ENCODE data around the gene AIRE.

GRCh38 chr21:44334329-44335030 lies 48.8 kb downstream of the AIRE start:
- TF ChIP-seq, protein P1, sequence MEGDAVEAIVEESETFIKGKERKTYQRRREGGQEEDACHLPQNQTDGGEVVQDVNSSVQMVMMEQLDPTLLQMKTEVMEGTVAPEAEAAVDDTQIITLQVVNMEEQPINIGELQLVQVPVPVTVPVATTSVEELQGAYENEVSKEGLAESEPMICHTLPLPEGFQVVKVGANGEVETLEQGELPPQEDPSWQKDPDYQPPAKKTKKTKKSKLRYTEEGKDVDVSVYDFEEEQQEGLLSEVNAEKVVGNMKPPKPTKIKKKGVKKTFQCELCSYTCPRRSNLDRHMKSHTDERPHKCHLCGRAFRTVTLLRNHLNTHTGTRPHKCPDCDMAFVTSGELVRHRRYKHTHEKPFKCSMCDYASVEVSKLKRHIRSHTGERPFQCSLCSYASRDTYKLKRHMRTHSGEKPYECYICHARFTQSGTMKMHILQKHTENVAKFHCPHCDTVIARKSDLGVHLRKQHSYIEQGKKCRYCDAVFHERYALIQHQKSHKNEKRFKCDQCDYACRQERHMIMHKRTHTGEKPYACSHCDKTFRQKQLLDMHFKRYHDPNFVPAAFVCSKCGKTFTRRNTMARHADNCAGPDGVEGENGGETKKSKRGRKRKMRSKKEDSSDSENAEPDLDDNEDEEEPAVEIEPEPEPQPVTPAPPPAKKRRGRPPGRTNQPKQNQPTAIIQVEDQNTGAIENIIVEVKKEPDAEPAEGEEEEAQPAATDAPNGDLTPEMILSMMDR (IDR thresholded peaks at IDR 0.05) = no peak
- no peak for TF ChIP-seq POLR2A (IDR thresholded peaks at IDR 0.05)
- TF ChIP-seq POLR2AphosphoS5 (IDR thresholded peaks at IDR 0.05) = no peak
